Fibroblast of the conjunctiva (primary cell): ENCODE measurements around the gene ZSWIM8.
"Not testable (repeated sequence)": the region's sequence is repeated elsewhere in the genome, so short reads cannot be mapped to it uniquely, and the experiment has no call there.

ENCODE experiments used
- DNase-seq: peaks from one replicate; pipeline ENCODE4 v3.0.0-alpha.2; 2010; ENCODE audit warnings: low read depth

The ZSWIM8 gene

GRCh38 chr10:73816917-73817729, 31.7 kb downstream of the ZSWIM8 start:
- DNase-seq: no peak

GRCh38 chr10:73817826-73818225, 32.4 kb downstream of the ZSWIM8 start:
- DNase-seq: no peak

- DNase-seq: no peak
Measured at GRCh38 chr10:73818402-73818801, 33.0 kb downstream of the ZSWIM8 start.

GRCh38 chr10:73819081-73819480, 33.7 kb downstream of the ZSWIM8 start:
- no peak for DNase-seq

- no peak for DNase-seq
Measured at GRCh38 chr10:73819513-73820093, 34.2 kb downstream of the ZSWIM8 start.

- no peak for DNase-seq
Measured at GRCh38 chr10:73823391-73823790, 38.0 kb downstream of the ZSWIM8 start.

- no peak for DNase-seq
Measured at GRCh38 chr10:73824146-73824725, 38.8 kb downstream of the ZSWIM8 start.

GRCh38 chr10:73827346-73828089, 42.1 kb downstream of the ZSWIM8 start:
- no peak for DNase-seq

- no peak for DNase-seq
Measured at GRCh38 chr10:73828161-73828560, 42.8 kb downstream of the ZSWIM8 start.

- DNase-seq: not testable (repeated sequence)
Measured at GRCh38 chr10:73829090-73829489, 43.7 kb downstream of the ZSWIM8 start.

GRCh38 chr10:73836427-73836980, 51.1 kb downstream of the ZSWIM8 start:
- no peak for DNase-seq

- DNase-seq: no peak
Measured at GRCh38 chr10:73837072-73837471, 51.7 kb downstream of the ZSWIM8 start.

- DNase-seq: no peak
Measured at GRCh38 chr10:73838008-73838567, 52.7 kb downstream of the ZSWIM8 start.

GRCh38 chr10:73838827-73839226, 53.4 kb downstream of the ZSWIM8 start:
- DNase-seq: no peak

GRCh38 chr10:73839276-73839966, 54.0 kb downstream of the ZSWIM8 start:
- DNase-seq: no peak

- DNase-seq: no peak
Measured at GRCh38 chr10:73840056-73840402, 54.6 kb downstream of the ZSWIM8 start.

- no peak for DNase-seq
Measured at GRCh38 chr10:73840403-73841060, 55.1 kb downstream of the ZSWIM8 start.

- DNase-seq: no peak
Measured at GRCh38 chr10:73841061-73841421, 55.6 kb downstream of the ZSWIM8 start.

GRCh38 chr10:73841526-73842285, 56.3 kb downstream of the ZSWIM8 start:
- DNase-seq: no peak

- DNase-seq: no peak
Measured at GRCh38 chr10:73842349-73842748, 56.9 kb downstream of the ZSWIM8 start.
